Muscle of leg (tissue), 11 donors: ENCODE results near the gene AFG3L2. TPM values are rescaled to one million over a fixed set of nuclear protein-coding genes. Genes with fewer than 3 reads are reported as not detected.

Experiments
- DNase-seq: peaks from one replicate; pipeline ENCODE4 v3.0.0; 2013
- H3K27ac ChIP-seq: one replicate; pipeline ENCODE4 v1.5.1; 2013; ENCODE audit warnings: mild to moderate bottlenecking, low read length, control low read depth
- H3K27me3 ChIP-seq: one replicate; pipeline ENCODE4 v1.6.1; 2013; ENCODE audit warnings: low read length; ENCODE audit not compliant: control insufficient read depth, insufficient read depth
- H3K36me3 ChIP-seq: one replicate; pipeline ENCODE4 v1.6.1; 2013; ENCODE audit warnings: low read length; ENCODE audit not compliant: control insufficient read depth, insufficient read depth
- H3K4me1 ChIP-seq: one replicate; pipeline ENCODE4 v1.6.1; 2013; ENCODE audit warnings: low read length; ENCODE audit not compliant: control insufficient read depth, insufficient read depth
- H3K4me3 ChIP-seq: one replicate; pipeline ENCODE4 v1.5.1; 2013; ENCODE audit warnings: low read length, control low read depth
- H3K9me3 ChIP-seq: replicated peaks from 2 replicates; pipeline ENCODE4 v1.6.1; 2013; ENCODE audit warnings: low read depth, low read length; ENCODE audit not compliant: control insufficient read depth
- WGBS: methylation state at CpG from one replicate; pipeline ENCODE4 v1.1.5; 2013; ENCODE audit warnings: missing lambda C conversion rate; ENCODE audit not compliant: insufficient coverage; 5-methylcytosine and 5-hydroxymethylcytosine counted together
- polyA plus RNA-seq, 8 donors: library from polyadenylated mRNA; unstranded; fragments of 120-200 nt; gene quantifications; one replicate each; pipeline versions ENCODE4 v1.2.1 to v1.2.3, GENCODE V29; 2013; ENCODE audit warnings: inconsistent platforms in 1 of 8, low replicate concordance in 1 of 8; ENCODE audit not compliant: insufficient read length in 8 of 8, insufficient read depth in 1 of 8
- total RNA-seq: library from RNA; stranded (reverse); fragments of 120-200 nt; gene quantifications from one replicate; pipeline ENCODE4 v1.2.4, GENCODE V29; 2013

Gene AFG3L2
- total and polyA plus RNA-seq, 9 donors: 41.0 to 50.4 (median 43.2) TPM

- no peak for DNase-seq
- Histone ChIP-seq H3K4me3 (no peak overlapping the region), H3K27ac (no peak overlapping the region), H3K4me1 (peaks cover 11% of the 10 kb centered on the region), H3K36me3 (peaks cover 63% of the 10 kb centered on the region), H3K27me3 (no peaks in the 10 kb centered on the region), H3K9me3 (no peaks in the 10 kb centered on the region)
- 83% methylated on average over 11 of the region's 11 CpGs for WGBS
Observed at GRCh38 chr18:12329125-12329698, 47.8 kb downstream of the AFG3L2 start.

- peak overlapping the region; percentile 5 for H3K27ac ChIP-seq
- H3K27me3 ChIP-seq: no peaks in the 10 kb centered on the region
- H3K9me3 ChIP-seq: no peaks in the 10 kb centered on the region
- no peak overlapping the region for H3K4me3 ChIP-seq
- 81% methylated on average over 3 of the region's 4 CpGs for WGBS
- H3K36me3 ChIP-seq: peaks cover 58% of the 10 kb centered on the region
- DNase-seq: no peak
- peaks cover 11% of the 10 kb centered on the region for H3K4me1 ChIP-seq
Observed at GRCh38 chr18:12328179-12328823, 48.7 kb downstream of the AFG3L2 start.

GRCh38 chr18:12327510-12328178 is 49.4 kb downstream of the AFG3L2 start:
- DNase-seq: peak; percentile 79
- H3K36me3 ChIP-seq: peaks cover 61% of the 10 kb centered on the region
- H3K9me3 ChIP-seq: no peaks in the 10 kb centered on the region
- 53% methylated on average over 3 of the region's 11 CpGs for WGBS
- peaks cover 11% of the 10 kb centered on the region for H3K4me1 ChIP-seq
- peak overlapping the region; percentile 13 for H3K27ac ChIP-seq
- H3K27me3 ChIP-seq: no peaks in the 10 kb centered on the region
- H3K4me3 ChIP-seq: no peak overlapping the region

GRCh38 chr18:12326711-12327460 is 50.1 kb downstream of the AFG3L2 start:
- Histone ChIP-seq H3K36me3 (peaks cover 68% of the 10 kb centered on the region), H3K27me3 (no peaks in the 10 kb centered on the region), H3K4me1 (peaks cover 11% of the 10 kb centered on the region), H3K9me3 (no peaks in the 10 kb centered on the region), H3K4me3 (no peak overlapping the region), H3K27ac (no peak overlapping the region)
- DNase-seq: no peak
- 86% methylated on average over 9 of the region's 12 CpGs for WGBS

GRCh38 chr18:12325726-12326245 is 51.2 kb downstream of the AFG3L2 start:
- no peak overlapping the region for H3K4me3 ChIP-seq
- no peaks in the 10 kb centered on the region for H3K9me3 ChIP-seq
- WGBS: 96% methylated on average over 24 of the region's 29 CpGs
- H3K27me3 ChIP-seq: no peaks in the 10 kb centered on the region
- H3K4me1 ChIP-seq: peaks cover 15% of the 10 kb centered on the region
- peaks cover 69% of the 10 kb centered on the region for H3K36me3 ChIP-seq
- no peak overlapping the region for H3K27ac ChIP-seq
- no peak for DNase-seq

GRCh38 chr18:12324991-12325725 is 51.9 kb downstream of the AFG3L2 start:
- Histone ChIP-seq H3K9me3 (no peaks in the 10 kb centered on the region), H3K4me1 (peaks cover 15% of the 10 kb centered on the region), H3K36me3 (peaks cover 67% of the 10 kb centered on the region), H3K27me3 (no peaks in the 10 kb centered on the region), H3K4me3 (no peak overlapping the region), H3K27ac (no peak overlapping the region)
- no peak for DNase-seq
- WGBS: 97% methylated on average over 58 of the region's 58 CpGs

- Histone ChIP-seq H3K36me3 (peaks cover 63% of the 10 kb centered on the region), H3K27ac (no peak overlapping the region), H3K9me3 (no peaks in the 10 kb centered on the region), H3K4me1 (peaks cover 21% of the 10 kb centered on the region), H3K4me3 (no peak overlapping the region), H3K27me3 (no peaks in the 10 kb centered on the region)
- 61% methylated on average over 4 of the region's 4 CpGs for WGBS
- DNase-seq: no peak
Observed at GRCh38 chr18:12321333-12321732, 55.7 kb downstream of the AFG3L2 start.

GRCh38 chr18:12318857-12319256 is 58.2 kb downstream of the AFG3L2 start:
- peaks cover 39% of the 10 kb centered on the region for H3K4me1 ChIP-seq
- peak overlapping the region; percentile 88 for H3K27ac ChIP-seq

GRCh38 chr18:12318334-12318697 is 58.7 kb downstream of the AFG3L2 start:
- Histone ChIP-seq H3K4me3 (no peak overlapping the region), H3K27me3 (no peaks in the 10 kb centered on the region), H3K4me1 (peaks cover 44% of the 10 kb centered on the region), H3K27ac (peak overlapping the region; percentile 88), H3K9me3 (no peaks in the 10 kb centered on the region), H3K36me3 (peaks cover 59% of the 10 kb centered on the region)
- 27% methylated on average over 5 of the region's 5 CpGs for WGBS
- DNase-seq: no peak

More at GRCh38 chr18:12318857-12319256, 58.2 kb downstream of the AFG3L2 start:
- H3K9me3 ChIP-seq: no peaks in the 10 kb centered on the region
- H3K36me3 ChIP-seq: peaks cover 58% of the 10 kb centered on the region
- no peak overlapping the region for H3K4me3 ChIP-seq
- H3K27me3 ChIP-seq: no peaks in the 10 kb centered on the region
- WGBS: no CpG with 5 or more reads among the region's 5 CpGs
- DNase-seq: no peak
